ENCODE measurements around the gene GPHN. TPM values are rescaled to one million over a fixed set of nuclear protein-coding genes. Genes with fewer than 3 reads are reported as not detected.

Gene GPHN
- polyA plus RNA-seq, 2 of the 4 experiments (the other 2 are of a cell fraction), result 12.7 to 15.5 TPM

DNA sequence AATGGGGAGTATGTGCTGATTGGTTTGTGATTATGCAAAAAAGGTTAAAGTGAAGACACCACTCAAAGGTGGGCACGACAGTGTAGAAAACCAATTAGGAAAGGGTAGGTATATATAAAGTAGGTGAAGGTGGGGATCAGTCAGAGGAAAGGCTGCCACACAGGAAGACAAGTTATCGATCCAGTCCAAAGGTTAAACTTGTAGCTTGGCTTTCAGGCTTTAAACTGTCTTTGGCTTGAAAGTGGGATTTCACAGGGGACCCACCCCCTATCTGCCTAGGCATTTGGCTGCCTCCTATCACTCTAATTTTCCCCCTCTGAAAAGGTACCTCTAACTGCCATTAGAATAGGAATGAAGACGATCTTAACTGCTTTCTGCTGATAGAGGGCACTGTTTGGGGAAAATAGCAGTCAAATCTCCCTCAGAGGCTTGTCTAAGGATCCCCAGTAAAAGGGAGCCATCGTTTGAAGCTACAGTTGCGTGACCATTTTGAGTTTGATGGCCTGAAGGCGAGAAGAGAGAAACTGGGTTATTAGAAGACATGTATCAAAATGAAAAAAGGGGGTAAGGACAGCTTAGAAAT is 250.2 kb downstream of the GPHN start:
- ChIA-PET CTCF (interaction anchor here (0.6 to 1.5 kb wide), 3 partner anchors 31 to 174 kb away, joined by 3 to 4 read pairs (median 4); no protein-coding TSS in a partner anchor), POLR2A (no interaction called here)
- Histone ChIP-seq H3K27ac (no peak overlapping the region), H3K9me3 (no peaks in the 10 kb centered on the region), H3K4me3 (no peak overlapping the region), H3K4me2 (no peak overlapping the region), H3K4me1 (no peaks in the 10 kb centered on the region)
- WGBS (ENCODE audit: missing lambda C conversion rate), result 83% methylated on average over 6 of the region's 6 CpGs
- peak in 1 of 2 experiments; percentile 42; a peak in 1 of 6 replicates for ATAC-seq
- FAIRE-seq, result no peak
- TF ChIP-seq FOXS1 (CRISPR knock-in tag; IDR thresholded peaks at IDR 0.05) (no peak), BCL3 (IDR thresholded peaks at IDR 0.05) (no peak), EHMT2 (IDR thresholded peaks at IDR 0.05; ENCODE audit: low read depth) (no peak), EHF (CRISPR knock-in tag; IDR thresholded peaks at IDR 0.05) (no peak), ESRRA (IDR thresholded peaks at IDR 0.05; ENCODE audit: borderline replicate concordance, low read length) (no peak), KDM5A (IDR thresholded peaks at IDR 0.05) (no peak), USF2 (IDR thresholded peaks at IDR 0.05) (no peak), ZFP36 (IDR thresholded peaks at IDR 0.05; ENCODE audit: borderline replicate concordance, partially characterized antibody) (no peak), RAD21 (conservative IDR thresholded peaks at IDR 0.05 in 1 of 2, IDR thresholded peaks at IDR 0.05 in 1 of 2) (no peak)
- DNase-seq (ENCODE audit: low read depth in 1 of 2, low spot score in 1 of 2), result no peak

GRCh38 chr14:66772146-66772545 is 264.2 kb downstream of the GPHN start:
- FAIRE-seq, result no peak
- Histone ChIP-seq H3K4me3 (no peak overlapping the region), H3K4me2 (no peak overlapping the region), H3K4me1 (no peaks in the 10 kb centered on the region), H3K27ac (no peak overlapping the region), H3K9me3 (no peaks in the 10 kb centered on the region)
- ChIA-PET CTCF (no interaction called here), POLR2A (no interaction called here)
- WGBS (ENCODE audit: missing lambda C conversion rate), result 70% methylated on average over 2 of the region's 2 CpGs
- no peak for ATAC-seq
- DNase-seq (ENCODE audit: low read depth in 1 of 2, low spot score in 1 of 2), result no peak
- TF ChIP-seq JUNB (IDR thresholded peaks at IDR 0.05) (no peak), HDAC2 (IDR thresholded peaks at IDR 0.05) (no peak), RFX5 (IDR thresholded peaks at IDR 0.05) (no peak), NR3C1 (IDR thresholded peaks at IDR 0.05) (no peak), ATOH8 (CRISPR knock-in tag; IDR thresholded peaks at IDR 0.05; ENCODE audit: low read depth) (no peak), CBX8 (IDR thresholded peaks at IDR 0.05) (no peak), SMC3 (IDR thresholded peaks at IDR 0.05) (no peak), MAFK (IDR thresholded peaks at IDR 0.05; ENCODE audit: partially characterized antibody) (no peak), MYC (IDR thresholded peaks at IDR 0.05; ENCODE audit: borderline replicate concordance, low read length) (no peak), CTCF (IDR thresholded peaks at IDR 0.05) (no peak), REST (IDR thresholded peaks at IDR 0.05) (no peak), BHLHE40 (IDR thresholded peaks at IDR 0.05; ENCODE audit: low read depth, low read length) (no peak), E2F6 (IDR thresholded peaks at IDR 0.05; ENCODE audit: borderline replicate concordance, low read depth) (no peak), EHF (CRISPR knock-in tag; IDR thresholded peaks at IDR 0.05) (no peak), NPAS2 (CRISPR knock-in tag; IDR thresholded peaks at IDR 0.05; ENCODE audit: borderline replicate concordance) (no peak), POLR2AphosphoS2 (conservative IDR thresholded peaks at IDR 0.05; ENCODE audit: low read length) (no peak)

Measured in A549 (cell line).